GM15510 (cell line): ENCODE data around the gene ERCC8.

Experiments
- POLR2A ChIP-seq: IDR thresholded peaks from 3 replicates; pipeline ENCODE4 v1.6.1; 2011; ENCODE audit warnings: borderline replicate concordance; ENCODE audit not compliant: insufficient read length; ENCODE audit errors: extremely low read depth

The ERCC8 gene

DNA sequence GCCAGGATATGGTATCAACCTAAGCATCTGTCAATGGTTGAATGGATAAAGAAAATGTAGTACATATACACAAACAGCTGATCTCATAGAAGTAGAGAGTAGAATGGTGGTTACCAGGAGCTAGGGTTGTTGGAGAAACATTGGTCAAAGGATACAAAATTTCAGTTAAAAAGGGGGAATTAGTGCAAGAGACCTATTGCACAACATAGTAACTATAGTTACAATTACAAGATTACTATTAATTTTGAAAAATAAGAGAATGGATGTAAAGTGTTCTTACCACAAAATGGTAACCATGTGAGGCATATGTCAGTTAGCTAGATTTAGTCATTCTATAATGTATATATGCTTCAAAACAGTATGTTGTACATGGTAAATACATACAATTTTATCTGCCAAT, 72.0 kb downstream of the ERCC8 start:
- TF ChIP-seq POLR2A = no peak

DNA sequence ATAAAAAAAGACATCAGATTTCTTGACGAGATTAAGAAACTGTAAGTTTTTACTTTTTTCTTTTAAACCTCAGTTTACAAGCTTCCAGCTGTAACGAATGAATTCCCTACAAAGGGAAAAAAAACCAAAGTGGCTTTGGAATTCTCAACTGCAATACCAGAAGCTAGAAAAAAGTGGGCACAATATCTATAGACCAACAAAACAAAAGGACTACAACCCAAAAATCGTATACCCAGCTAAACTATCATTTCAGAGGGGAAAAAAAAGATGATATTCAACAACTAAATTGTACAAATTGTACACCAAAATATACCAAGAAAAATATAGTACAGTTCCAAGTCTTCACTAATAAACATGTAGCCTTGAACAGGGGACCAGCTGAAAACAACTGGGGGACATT, 74.0 kb downstream of the ERCC8 start:
- TF ChIP-seq POLR2A = no peak

DNA sequence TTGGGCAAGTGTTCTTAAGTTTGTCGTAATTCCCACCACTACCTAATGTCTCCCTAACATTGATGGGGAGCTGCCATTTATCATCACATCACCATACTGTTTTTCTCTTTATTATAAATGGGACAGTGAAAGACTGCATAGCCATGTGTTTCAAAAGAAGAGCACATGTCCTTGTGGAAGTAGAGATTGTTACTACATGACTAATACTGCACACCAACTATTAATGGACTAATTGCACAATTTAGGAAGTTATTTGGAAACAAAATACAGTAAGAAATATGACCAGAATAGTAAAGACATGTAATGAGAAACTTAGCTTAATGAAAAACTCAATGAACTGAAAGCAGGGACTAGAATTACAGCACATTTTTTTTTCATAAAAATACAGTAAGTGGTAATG, 88.8 kb downstream of the ERCC8 start:
- no peak for TF ChIP-seq POLR2A

DNA sequence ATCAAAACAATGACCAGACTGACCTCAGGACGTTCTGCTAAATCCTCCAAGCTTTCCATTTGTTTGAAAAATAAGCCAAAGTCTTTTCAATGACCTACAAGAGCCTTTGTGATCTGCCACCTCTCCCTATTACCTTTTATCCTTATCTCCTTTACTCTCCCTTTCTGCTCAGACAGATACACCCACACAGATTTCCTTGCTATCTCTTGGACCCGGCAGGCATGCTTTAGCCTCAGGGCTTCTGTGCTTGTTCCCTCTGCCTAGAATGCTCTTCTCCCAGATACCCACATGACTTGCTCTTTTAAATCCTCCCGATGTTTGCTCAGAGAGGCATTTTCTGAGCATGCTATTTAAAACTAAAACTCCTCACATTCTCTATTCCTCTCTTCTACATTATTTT, 91.9 kb downstream of the ERCC8 start:
- TF ChIP-seq POLR2A = no peak

DNA sequence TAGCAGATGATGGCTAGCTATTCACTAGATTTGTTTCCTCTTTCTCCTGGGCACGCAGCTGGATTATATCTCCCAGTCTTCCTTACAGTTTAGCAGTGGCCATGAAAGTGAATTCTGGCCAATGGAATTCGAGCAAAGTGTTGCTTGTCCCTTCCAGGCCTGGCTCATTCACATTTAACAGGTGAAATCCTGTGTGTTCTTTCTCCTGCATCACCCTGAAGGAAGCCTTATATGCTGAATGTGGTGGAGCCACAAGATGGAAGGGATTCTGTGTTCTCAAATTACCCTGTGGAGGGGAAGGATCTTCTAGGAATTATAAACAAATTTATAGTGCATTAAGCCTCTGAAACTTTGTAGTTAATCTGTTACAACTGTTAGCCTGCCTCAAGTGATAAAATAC, 92.6 kb downstream of the ERCC8 start:
- TF ChIP-seq POLR2A = no peak

DNA sequence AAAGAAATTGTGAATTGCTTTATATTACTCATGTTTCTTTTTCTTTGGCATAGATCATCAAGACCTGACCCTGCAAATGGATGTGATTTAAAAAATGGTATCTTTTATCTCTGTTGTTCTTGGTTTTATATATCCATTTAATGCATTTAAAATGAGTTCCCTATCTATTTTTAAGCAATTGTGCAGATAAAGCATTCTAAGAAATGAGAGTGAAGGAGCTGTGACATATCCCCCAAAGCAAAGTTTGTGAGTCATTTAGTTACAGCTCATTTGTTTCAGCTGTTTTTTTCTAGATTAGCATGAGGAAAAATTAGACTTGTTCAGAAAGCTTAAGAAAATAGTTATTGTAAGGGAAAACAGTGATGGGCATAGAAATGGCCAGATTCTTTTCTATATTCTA, 93.2 kb downstream of the ERCC8 start:
- TF ChIP-seq POLR2A = no peak

DNA sequence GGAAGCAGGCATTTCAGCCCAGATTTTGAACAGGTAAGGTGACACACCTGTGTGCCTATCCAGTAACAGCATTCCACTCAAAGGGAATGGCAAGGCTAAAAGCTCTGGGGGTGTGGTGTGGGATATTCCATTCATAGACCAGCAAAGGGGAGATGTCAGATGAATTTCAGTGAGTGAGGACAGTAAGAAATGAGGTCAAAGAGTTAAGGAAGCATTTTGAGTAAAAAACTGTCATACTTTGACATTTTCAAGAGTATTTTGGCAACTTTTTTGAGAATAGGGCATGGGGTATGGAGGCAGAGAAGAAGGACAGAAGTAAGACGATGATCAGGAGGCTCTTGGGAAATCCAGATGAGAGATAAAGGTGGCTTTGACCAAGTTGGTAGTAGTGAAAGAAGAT, 98.6 kb downstream of the ERCC8 start:
- TF ChIP-seq POLR2A = no peak

DNA sequence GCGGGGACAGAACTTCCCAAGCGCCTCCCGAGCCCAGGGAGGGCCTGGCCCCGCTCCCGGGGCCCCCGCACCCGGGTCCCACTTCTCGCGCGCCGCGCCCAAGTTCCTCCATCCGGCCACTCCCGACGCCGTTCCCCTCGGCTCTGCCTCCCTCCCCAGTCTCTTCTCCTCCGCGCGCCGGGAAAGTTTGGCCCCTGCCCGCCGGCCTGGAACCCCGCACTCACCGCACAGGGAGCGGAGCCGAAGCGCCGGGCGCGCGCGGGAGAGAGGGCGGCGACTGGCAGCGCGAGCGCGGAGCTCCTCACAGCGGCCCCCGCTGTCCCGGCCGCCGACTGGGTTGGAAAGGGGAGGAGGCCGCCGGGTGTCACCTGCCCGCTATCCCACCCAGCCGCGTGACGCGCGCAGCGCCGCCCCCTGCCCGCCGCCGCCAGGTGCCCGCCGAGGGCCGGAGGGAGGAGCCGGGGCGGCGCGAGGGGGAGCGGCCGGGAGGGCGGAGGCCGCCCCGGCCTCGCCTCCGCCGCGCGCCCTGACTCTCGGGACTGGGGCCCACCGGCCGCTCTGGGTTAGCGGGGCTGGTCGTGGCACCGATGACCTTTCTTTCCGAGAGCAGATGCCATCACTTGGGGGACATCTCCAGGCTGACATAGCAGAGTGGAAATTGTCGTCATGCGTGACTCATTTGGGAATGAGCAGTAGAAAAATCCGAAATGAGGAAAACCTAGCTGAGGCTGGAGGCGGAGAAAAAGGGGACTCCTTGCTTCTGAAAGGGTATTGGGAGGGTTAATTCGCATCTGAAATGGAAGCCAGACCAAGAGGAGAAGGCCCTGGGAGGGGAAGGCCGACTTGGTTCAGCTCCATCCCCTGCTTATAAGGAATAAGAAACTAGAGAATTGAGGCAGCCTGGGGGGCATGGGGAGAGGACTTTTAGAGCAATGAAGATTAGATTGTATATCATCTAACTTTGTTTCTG, 100.6 kb downstream of the ERCC8 start, which contains the start of gene ELOVL7:
Gene ELOVL7, minus strand, starts transcription at position 334 of the 970 bp plus-strand sequence. CDS start 56,872 bp downstream, outside the sequence.
- TF ChIP-seq POLR2A = peak; percentile 29

DNA sequence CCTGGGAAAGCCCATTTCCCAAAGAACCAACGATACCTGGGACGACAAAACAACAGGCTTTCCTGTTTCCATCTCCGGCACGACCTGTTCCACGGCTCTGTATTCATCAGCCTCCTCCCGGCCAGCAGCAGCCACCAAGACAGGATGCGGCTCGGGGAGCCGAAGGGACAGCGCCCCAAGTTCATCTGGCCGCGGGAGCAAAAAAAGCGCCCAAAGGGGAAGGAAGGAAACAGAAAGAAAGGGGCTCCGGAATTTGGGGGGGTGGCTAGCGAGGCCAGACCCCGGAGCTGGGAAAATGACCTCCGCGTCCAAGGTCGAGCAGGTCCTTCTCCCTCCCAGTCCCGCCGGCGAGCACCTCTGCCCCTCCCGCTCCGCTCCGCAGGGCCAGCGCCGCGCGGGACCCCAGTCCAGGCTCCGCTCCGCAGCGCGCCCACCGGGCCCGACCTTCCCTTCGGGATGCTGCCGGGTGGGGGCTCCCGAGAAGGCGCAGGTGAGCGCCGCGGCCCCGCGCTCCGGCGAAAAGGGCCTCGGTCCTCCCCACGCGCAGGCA, 101.4 kb downstream of the ERCC8 start:
- no peak for TF ChIP-seq POLR2A

DNA sequence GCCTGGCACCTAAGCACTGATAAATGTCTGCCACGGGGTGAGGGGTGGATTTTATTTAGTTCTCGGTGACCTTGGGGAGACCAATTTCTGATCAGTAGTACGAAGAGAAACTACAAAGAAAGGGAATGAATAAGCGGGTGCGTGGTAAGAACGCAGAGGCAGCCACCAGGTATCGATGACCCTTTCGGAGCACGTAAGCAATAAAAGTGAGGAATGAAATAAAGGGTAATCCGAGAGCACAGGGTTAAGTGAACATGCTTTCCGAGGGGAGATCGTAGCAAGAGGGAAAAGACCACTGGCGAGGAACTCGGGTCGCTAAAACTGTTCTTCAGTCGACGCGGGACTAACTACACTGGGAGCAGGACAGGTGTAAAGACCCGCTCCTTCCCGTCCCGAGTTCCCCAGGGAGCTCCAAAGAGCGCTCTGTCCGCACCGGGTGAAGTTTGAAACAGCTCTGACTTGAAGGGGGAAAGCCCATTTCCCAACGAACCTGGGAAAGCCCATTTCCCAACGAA, 101.9 kb downstream of the ERCC8 start:
- TF ChIP-seq POLR2A = no peak

DNA sequence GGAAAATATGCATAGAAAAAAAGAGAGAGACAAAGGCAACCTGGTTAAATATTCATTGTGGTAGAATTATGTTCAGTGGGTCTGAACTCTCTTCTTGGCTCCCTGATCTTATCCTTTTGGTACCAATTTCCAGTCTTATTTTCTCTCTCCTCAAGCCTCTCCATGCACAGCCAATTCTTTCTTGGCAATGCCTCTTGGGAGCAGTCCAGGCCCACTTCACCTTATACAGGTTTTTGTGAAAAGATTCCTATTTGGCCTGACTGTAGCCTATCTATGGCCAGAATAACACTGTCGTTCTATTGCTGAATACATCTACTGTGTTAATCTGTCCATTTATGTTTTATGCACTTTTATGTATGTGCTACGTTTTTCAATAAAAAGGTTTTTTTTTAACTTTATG, 103.5 kb downstream of the ERCC8 start:
- TF ChIP-seq POLR2A = no peak

DNA sequence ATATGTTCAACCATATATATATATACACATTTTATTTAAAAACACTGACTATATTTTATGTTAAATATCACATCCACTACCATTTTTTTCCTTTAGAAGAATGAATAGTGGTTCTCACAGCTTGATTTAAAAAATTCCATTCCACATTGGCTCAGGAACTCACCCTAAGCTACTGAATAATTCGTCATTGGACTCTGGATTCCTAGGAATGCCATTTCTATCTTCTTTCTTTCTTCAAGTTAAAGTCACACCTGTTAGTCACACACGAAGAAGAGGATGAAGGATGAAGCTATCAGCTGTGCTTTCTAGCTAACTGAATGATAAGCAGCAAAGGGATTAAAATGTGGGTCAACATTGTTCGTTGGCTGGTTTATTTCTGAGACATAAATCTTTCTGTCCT, 108.7 kb downstream of the ERCC8 start:
- TF ChIP-seq POLR2A = no peak

DNA sequence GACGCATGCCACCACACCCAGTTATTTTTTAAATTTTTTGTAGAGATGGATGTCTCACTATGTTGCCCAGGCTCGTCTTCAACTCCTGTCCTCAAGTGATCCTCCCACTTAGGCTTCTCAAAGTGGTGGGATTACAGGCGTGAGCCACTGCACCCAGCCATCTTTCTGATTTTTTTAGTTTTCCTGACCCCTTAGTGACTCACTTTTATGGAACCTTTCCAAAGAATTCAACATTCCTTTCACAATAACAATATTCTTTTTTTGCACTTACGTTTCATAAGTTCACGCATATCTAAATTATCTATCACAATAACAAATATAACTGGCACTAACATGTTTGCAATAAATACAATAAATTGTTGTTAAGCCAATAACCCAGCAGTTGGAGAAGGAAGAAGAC, 109.3 kb downstream of the ERCC8 start:
- no peak for TF ChIP-seq POLR2A

DNA sequence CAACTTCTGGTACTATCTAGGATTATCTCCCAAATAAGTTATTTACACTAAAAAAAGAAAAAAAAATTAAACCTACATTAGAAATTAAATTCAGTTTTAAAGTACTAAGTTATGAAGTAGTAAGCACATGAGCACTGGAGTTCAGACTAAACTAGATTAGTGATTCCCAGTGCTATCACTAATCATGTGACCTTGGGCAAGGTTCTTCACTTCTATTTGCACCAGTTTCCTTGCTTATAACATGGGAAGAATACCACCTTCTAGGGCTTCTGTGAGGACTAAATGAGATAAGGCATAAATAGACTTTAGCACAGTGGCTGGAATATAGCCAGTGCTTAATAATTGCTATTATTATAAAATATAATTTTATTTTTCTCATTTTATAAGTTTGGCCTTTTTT, 111.3 kb downstream of the ERCC8 start:
- TF ChIP-seq POLR2A = no peak

DNA sequence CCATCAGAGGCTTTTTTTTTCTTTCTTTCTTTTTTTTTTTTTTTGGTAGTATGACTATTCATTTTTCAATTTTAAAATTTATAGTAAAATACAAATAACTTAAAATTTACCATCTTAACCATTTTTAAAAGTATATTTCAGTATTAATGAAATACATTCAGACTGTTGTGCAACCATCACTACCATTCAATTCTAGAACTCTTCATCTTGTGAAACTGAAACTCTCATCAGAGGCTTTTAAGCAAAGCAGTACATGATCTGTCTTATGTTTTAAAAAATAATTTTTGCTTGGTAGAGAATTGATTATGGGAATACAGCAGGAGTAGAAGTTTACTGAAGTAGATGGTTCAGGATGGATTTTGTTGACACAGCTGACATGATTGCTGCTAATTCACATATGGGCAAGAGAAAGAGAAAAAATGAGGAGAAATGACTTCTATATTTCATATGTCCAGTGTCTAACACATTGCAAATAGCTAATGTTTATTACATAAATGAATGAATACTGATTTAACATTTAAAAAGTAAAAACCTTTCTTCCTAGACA, 114.2 kb downstream of the ERCC8 start:
- no peak for TF ChIP-seq POLR2A
